Measurements from ENCODE around the gene SETBP1. TPM values are rescaled to one million over a fixed set of nuclear protein-coding genes. Genes with fewer than 3 reads are reported as not detected.

SETBP1 gene
- total and polyA plus RNA-seq, 2 of the 8 experiments (the other 6 are each of a cell fraction or from before 2014, with no cell fraction given): 2.0 to 6.5 TPM

DNA sequence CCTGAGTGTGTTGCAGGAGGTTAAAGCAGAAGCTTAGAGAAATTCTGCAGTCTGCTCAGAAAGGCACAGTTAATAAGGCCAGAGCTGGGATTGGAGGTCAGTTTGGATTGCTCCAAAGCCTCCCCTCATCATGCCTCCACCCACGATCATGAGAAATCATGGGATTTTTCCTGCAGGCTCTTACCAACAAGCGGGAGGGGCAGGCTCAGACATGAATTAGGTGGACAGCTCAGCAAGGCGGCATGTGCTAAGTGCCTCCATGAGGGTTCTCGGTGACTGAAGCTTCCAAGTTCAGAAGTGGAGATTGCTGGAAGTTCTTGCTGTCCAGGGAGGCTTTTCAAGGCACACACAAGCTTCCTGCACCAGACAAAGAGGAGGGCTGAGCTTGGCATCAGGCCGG is 163.8 kb downstream of the SETBP1 start (continued):
- TF ChIP-seq, protein P1, sequence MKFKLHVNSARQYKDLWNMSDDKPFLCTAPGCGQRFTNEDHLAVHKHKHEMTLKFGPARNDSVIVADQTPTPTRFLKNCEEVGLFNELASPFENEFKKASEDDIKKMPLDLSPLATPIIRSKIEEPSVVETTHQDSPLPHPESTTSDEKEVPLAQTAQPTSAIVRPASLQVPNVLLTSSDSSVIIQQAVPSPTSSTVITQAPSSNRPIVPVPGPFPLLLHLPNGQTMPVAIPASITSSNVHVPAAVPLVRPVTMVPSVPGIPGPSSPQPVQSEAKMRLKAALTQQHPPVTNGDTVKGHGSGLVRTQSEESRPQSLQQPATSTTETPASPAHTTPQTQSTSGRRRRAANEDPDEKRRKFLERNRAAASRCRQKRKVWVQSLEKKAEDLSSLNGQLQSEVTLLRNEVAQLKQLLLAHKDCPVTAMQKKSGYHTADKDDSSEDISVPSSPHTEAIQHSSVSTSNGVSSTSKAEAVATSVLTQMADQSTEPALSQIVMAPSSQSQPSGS (IDR thresholded peaks at IDR 0.05; ENCODE audit: low read length): no peak
- no peak for TF ChIP-seq SP4 (IDR thresholded peaks at IDR 0.05; ENCODE audit: low read length)
- TF ChIP-seq USF2 (IDR thresholded peaks at IDR 0.05; ENCODE audit: low read length): no peak

Data from H1 (cell line).